ENCODE measurements around the gene C1QTNF2. TPM values are rescaled to one million over a fixed set of nuclear protein-coding genes. Genes with fewer than 3 reads are reported as not detected.

C1QTNF2 gene
- polyA plus RNA-seq, 1 donor from 2014 or later: 0.09 TPM

- no peak overlapping the region for H3K9ac ChIP-seq (ENCODE audit: low read length)
- no peak for TF ChIP-seq CTCF (IDR thresholded peaks at IDR 0.05; ENCODE audit: poor library complexity, severe bottlenecking)
- TF ChIP-seq POLR2AphosphoS5 (IDR thresholded peaks at IDR 0.05): no peak
- no peak for TF ChIP-seq RAD21 (conservative IDR thresholded peaks at IDR 0.05)
- TF ChIP-seq SMC3 (conservative IDR thresholded peaks at IDR 0.05; ENCODE audit: poor library complexity): no peak
- TF ChIP-seq MXI1 (conservative IDR thresholded peaks at IDR 0.05; ENCODE audit: poor library complexity, severe bottlenecking): no peak
- TF ChIP-seq, protein P1, sequence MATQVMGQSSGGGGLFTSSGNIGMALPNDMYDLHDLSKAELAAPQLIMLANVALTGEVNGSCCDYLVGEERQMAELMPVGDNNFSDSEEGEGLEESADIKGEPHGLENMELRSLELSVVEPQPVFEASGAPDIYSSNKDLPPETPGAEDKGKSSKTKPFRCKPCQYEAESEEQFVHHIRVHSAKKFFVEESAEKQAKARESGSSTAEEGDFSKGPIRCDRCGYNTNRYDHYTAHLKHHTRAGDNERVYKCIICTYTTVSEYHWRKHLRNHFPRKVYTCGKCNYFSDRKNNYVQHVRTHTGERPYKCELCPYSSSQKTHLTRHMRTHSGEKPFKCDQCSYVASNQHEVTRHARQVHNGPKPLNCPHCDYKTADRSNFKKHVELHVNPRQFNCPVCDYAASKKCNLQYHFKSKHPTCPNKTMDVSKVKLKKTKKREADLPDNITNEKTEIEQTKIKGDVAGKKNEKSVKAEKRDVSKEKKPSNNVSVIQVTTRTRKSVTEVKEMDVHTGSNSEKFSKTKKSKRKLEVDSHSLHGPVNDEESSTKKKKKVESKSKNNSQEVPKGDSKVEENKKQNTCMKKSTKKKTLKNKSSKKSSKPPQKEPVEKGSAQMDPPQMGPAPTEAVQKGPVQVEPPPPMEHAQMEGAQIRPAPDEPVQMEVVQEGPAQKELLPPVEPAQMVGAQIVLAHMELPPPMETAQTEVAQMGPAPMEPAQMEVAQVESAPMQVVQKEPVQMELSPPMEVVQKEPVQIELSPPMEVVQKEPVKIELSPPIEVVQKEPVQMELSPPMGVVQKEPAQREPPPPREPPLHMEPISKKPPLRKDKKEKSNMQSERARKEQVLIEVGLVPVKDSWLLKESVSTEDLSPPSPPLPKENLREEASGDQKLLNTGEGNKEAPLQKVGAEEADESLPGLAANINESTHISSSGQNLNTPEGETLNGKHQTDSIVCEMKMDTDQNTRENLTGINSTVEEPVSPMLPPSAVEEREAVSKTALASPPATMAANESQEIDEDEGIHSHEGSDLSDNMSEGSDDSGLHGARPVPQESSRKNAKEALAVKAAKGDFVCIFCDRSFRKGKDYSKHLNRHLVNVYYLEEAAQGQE (IDR thresholded peaks at IDR 0.05; ENCODE audit: borderline replicate concordance): no peak
- no peak for TF ChIP-seq EP300 (conservative IDR thresholded peaks at IDR 0.05; ENCODE audit: poor library complexity, severe bottlenecking)
- H2AFZ ChIP-seq (ENCODE audit: low read depth, low read length): no peak overlapping the region
- no peak overlapping the region for H3K4me3 ChIP-seq (ENCODE audit: low read length)
- no peaks in the 10 kb centered on the region for H4K20me1 ChIP-seq (ENCODE audit: insufficient read depth)
- no peaks in the 10 kb centered on the region for H3F3A ChIP-seq (ENCODE audit: insufficient read depth, low read length, poor library complexity, severe bottlenecking)
- no peaks in the 10 kb centered on the region for H3K79me2 ChIP-seq (replicated peaks; ENCODE audit: insufficient read depth, low read length)
- no peaks in the 10 kb centered on the region for H3K27me3 ChIP-seq (ENCODE audit: insufficient read depth, low read depth, low read length)
- H3K9me3 ChIP-seq (ENCODE audit: low read length): no peaks in the 10 kb centered on the region
- no peak overlapping the region for H3K4me2 ChIP-seq (ENCODE audit: low read length)
- H3K27ac ChIP-seq (ENCODE audit: low read length): no peak overlapping the region
- H3K36me3 ChIP-seq (ENCODE audit: insufficient read depth, low read length): no peaks in the 10 kb centered on the region
- H3K9me2 ChIP-seq (ENCODE audit: insufficient read depth, low read length): no peaks in the 10 kb centered on the region
Observed at GRCh38 chr5:160359242-160359641, 11.2 kb downstream of the C1QTNF2 start.

DNA sequence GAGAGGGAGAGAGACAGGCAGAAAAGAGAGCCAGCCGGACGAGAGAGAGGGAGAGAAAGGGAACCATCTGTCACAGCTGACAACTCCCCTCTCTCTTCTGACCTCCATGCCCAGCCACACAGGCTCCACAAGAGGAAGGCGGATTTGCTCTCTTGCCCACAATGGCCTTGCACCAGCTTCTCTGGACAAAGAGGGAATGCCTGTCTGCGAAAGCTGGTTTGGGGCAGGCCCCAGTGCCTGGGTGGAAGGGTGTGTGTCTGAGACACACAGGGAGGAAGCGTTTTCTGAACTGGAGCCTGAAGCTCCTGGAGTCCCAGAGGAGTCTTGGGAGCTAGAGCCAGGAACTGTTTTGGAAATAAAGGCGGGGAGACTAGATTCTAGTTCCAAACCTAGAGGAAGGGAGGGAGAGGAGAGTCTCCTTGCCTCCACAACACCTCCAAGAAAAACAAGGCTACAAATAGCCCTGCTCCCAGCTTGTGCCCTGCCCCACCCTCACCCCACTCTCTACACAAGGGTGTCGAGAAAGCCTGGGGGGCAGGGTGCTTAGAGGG is 12.5 kb downstream of the C1QTNF2 start:
- Histone ChIP-seq H3K27ac (ENCODE audit: low read length) (no peak overlapping the region), H3K27me3 (ENCODE audit: insufficient read depth, low read depth, low read length) (no peaks in the 10 kb centered on the region), H3K9me2 (ENCODE audit: insufficient read depth, low read length) (no peaks in the 10 kb centered on the region), H2AFZ (ENCODE audit: low read depth, low read length) (no peak overlapping the region), H3K36me3 (ENCODE audit: insufficient read depth, low read length) (no peaks in the 10 kb centered on the region), H3K9ac (ENCODE audit: low read length) (no peak overlapping the region), H3K79me2 (replicated peaks; ENCODE audit: insufficient read depth, low read length) (no peaks in the 10 kb centered on the region), H3K4me2 (ENCODE audit: low read length) (no peak overlapping the region), H3K9me3 (ENCODE audit: low read length) (no peaks in the 10 kb centered on the region), H4K20me1 (ENCODE audit: insufficient read depth) (no peaks in the 10 kb centered on the region), H3K4me3 (ENCODE audit: low read length) (no peak overlapping the region), H3F3A (ENCODE audit: insufficient read depth, low read length, poor library complexity, severe bottlenecking) (no peaks in the 10 kb centered on the region)
- TF ChIP-seq SMC3 (conservative IDR thresholded peaks at IDR 0.05; ENCODE audit: poor library complexity) (no peak), TAF1 (IDR thresholded peaks at IDR 0.05; ENCODE audit: low read depth) (no peak), MXI1 (conservative IDR thresholded peaks at IDR 0.05; ENCODE audit: poor library complexity, severe bottlenecking) (no peak), POLR2AphosphoS5 (IDR thresholded peaks at IDR 0.05) (no peak), EP300 (conservative IDR thresholded peaks at IDR 0.05; ENCODE audit: poor library complexity, severe bottlenecking) (no peak), RAD21 (conservative IDR thresholded peaks at IDR 0.05) (no peak), EZH2 (IDR thresholded peaks at IDR 0.05; ENCODE audit: borderline replicate concordance, insufficient read depth, low read length, poor library complexity, severe bottlenecking) (no peak), CTCF (IDR thresholded peaks at IDR 0.05; ENCODE audit: poor library complexity, severe bottlenecking) (no peak)
- TF ChIP-seq, protein P1 (IDR thresholded peaks at IDR 0.05; ENCODE audit: borderline replicate concordance): no peak

Measured in neural cell (in vitro differentiated cells).